Thoracic aorta (tissue), 2 donors: Measurements from ENCODE around the gene INTU. TPM values are rescaled to one million over a fixed set of nuclear protein-coding genes. Genes with fewer than 3 reads are reported as not detected.
A peak's percentile ranks its signal among the peaks of the same experiment; 100 is the strongest.

Experiments
- ATAC-seq: fragments of 150-250 bp; one replicate; pipeline ENCODE4 v1.8.0; 2017; ENCODE audit warnings: low read depth; ENCODE audit not compliant: insufficient number of reproducible peaks, low FRiP score
- DNase-seq: peaks from one replicate; pipeline ENCODE4 v3.0.0-alpha.2; 2020; ENCODE audit warnings: low spot score
- H3K27ac ChIP-seq, 2 donors: fragments of 200-600 bp; sonication (generic); 1 replicate in 1 of 2; 2 replicates in 1 of 2; pipeline ENCODE4 v1.5.1; 2016; ENCODE audit warnings: mild to moderate bottlenecking in 2 of 2, moderate library complexity in 2 of 2
- H3K27me3 ChIP-seq: fragments of 200-600 bp; sonication (generic); replicated peaks from 2 replicates; pipeline ENCODE4 v1.6.0; 2016; ENCODE audit warnings: mild to moderate bottlenecking; ENCODE audit not compliant: insufficient read depth
- H3K36me3 ChIP-seq: fragments of 200-600 bp; sonication (generic); one replicate; pipeline ENCODE4 v1.5.1; 2016
- H3K4me1 ChIP-seq, 2 donors: fragments of 200-600 bp; sonication (generic); 1 replicate in 1 of 2; 2 replicates in 1 of 2; pipeline versions ENCODE4 v1.5.1 to v1.6.0; 2016; ENCODE audit warnings: low read depth in 2 of 2, mild to moderate bottlenecking in 1 of 2; ENCODE audit not compliant: control insufficient read depth in 1 of 2
- H3K4me3 ChIP-seq: fragments of 200-600 bp; sonication (generic); 2 replicates; pipeline ENCODE4 v1.5.1; 2016; ENCODE audit warnings: mild to moderate bottlenecking
- H3K9me3 ChIP-seq: fragments of 200-600 bp; sonication (generic); 2 replicates; pipeline ENCODE4 v1.5.1; 2016
- total RNA-seq, 2 donors: library from RNA; depleted of rRNA; stranded (reverse); fragments of >200 nt; gene quantifications; one replicate each; pipeline versions ENCODE4 v1.1.0 to v1.2.3, GENCODE V29; 2016
- TF ChIP-seq, protein P1 (sequence below): fragments of 200-600 bp; sonication (generic); IDR thresholded peaks from one replicate; pipeline ENCODE4 v1.5.1; 2019; ENCODE audit warnings: antibody characterized with exemption

Gene INTU
- total RNA-seq, 2 donors from 2014 or later = 11.0 to 16.6 TPM

DNA sequence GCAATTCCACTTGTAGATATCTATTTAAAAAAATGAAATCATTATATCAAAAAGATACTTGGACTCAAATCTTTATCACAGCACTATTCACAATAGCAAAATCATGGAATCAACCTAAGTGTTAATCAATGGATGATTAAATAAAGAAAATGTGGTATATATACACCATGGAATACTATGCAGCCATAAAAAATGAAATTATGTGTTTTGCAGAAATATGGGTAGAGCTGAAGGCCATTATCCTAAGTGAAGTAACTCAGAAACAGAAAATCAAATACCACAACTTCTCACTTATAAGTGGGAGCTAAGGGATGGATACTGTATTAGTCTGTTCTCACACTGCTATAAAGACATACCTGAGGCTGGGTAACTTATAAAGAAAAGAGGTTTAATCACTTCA lies 14.3 kb upstream of the INTU start:
- Histone ChIP-seq H3K4me3 (no peak overlapping the region), H3K36me3 (no peaks in the 10 kb centered on the region), H3K4me1 (no peaks in the 10 kb centered on the region), H3K27ac (no peak overlapping the region), H3K27me3 (no peaks in the 10 kb centered on the region), H3K9me3 (no peaks in the 10 kb centered on the region)
- no peak for DNase-seq
- TF ChIP-seq, protein P1, sequence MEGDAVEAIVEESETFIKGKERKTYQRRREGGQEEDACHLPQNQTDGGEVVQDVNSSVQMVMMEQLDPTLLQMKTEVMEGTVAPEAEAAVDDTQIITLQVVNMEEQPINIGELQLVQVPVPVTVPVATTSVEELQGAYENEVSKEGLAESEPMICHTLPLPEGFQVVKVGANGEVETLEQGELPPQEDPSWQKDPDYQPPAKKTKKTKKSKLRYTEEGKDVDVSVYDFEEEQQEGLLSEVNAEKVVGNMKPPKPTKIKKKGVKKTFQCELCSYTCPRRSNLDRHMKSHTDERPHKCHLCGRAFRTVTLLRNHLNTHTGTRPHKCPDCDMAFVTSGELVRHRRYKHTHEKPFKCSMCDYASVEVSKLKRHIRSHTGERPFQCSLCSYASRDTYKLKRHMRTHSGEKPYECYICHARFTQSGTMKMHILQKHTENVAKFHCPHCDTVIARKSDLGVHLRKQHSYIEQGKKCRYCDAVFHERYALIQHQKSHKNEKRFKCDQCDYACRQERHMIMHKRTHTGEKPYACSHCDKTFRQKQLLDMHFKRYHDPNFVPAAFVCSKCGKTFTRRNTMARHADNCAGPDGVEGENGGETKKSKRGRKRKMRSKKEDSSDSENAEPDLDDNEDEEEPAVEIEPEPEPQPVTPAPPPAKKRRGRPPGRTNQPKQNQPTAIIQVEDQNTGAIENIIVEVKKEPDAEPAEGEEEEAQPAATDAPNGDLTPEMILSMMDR = no peak
- no peak for ATAC-seq

DNA sequence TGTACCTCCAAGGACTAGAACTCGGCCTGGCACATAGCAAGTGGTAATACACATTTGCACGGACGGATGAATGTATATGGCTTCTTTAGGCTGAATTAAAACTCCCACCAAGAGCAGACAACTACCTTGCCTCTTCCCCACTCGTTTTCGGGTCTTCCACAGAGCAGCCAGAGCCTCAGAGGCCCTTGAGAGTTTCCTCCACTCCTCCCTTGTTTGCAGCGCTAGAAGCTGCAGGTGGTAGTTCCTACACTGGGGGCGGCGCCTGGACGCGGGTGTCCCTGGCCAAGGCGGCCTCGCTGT lies 10.2 kb upstream of the INTU start:
- TF ChIP-seq, protein P1 = no peak
- no peaks in the 10 kb centered on the region for H3K36me3 ChIP-seq
- H3K4me1 ChIP-seq = no peaks in the 10 kb centered on the region
- peak overlapping the region in 1 of 2 donors; percentile 72 for H3K27ac ChIP-seq
- H3K4me3 ChIP-seq = peak overlapping the region; percentile 89
- no peak for ATAC-seq
- DNase-seq = no peak
- no peaks in the 10 kb centered on the region for H3K9me3 ChIP-seq
- H3K27me3 ChIP-seq = no peaks in the 10 kb centered on the region

DNA sequence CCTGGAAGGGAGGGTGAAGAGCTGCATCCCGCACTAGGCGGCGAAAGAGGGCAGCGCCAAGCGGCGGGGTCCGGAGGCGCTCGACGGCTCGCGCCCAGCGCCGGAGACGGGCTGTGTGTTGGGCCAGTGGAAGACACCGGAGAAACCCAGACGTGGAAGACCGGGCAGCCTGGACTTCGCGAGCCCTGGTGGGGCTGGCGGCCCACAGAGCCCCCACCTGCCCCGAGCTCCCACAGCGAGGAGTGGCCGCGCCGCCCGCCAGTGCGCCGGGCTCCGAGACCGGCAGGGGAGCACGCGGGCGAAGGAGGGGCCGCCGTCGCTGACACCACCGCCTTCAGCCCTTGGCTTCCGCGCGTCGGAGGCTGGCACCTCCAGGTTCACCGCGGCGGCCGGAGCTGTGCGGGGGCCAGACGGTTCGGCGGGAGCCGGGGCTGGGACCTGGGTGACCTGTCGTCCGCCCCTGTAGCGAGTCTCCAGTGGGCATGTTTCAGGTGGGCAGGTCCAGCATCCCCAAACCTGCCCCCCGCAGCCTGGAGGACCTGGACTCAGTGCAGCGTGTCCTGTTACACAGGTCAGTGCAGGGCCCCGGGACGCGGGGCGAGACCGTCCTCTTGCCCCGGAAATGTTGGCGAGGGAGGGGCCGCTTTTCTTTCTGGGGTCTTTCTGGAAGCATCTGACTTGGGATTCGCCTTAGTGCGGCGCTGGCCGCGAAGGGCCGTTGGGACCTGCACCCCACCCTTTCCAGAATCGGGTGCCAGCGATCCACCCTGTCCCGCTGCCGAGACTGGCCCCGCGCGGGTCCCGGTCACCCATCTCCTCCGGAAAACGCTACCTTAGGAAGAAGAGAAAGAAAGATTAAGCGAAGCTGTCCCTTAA lies 9.6 kb upstream of the INTU start:
- no peaks in the 10 kb centered on the region for H3K4me1 ChIP-seq
- no peaks in the 10 kb centered on the region for H3K36me3 ChIP-seq
- no peak for DNase-seq
- peak overlapping the region; percentile 89 for H3K4me3 ChIP-seq
- H3K27ac ChIP-seq = peak overlapping the region; percentile 50 to 72
- peak; percentile 38 for ATAC-seq
- H3K9me3 ChIP-seq = no peaks in the 10 kb centered on the region
- TF ChIP-seq, protein P1 = peak; percentile 42
- H3K27me3 ChIP-seq = no peaks in the 10 kb centered on the region

DNA sequence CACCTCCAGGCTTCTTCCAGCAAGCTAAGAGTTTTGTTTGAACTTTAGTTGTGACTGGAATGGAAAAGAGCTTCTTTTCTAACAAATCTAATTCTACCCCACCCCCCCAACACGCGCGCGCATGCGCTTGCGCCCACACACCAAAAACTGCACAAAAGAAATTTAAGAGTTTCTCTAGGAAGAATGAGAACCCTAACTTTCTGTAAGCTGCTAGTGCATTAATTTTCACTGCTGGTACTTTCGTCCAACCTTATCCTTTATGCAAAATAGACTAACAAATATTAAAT lies 9.0 kb upstream of the INTU start:
- ATAC-seq = no peak
- TF ChIP-seq, protein P1 = no peak
- no peak for DNase-seq
- no peaks in the 10 kb centered on the region for H3K9me3 ChIP-seq
- H3K4me3 ChIP-seq = peak overlapping the region; percentile 89
- H3K27ac ChIP-seq = peak overlapping the region; percentile 50 to 72
- no peaks in the 10 kb centered on the region for H3K36me3 ChIP-seq
- H3K4me1 ChIP-seq = no peaks in the 10 kb centered on the region
- H3K27me3 ChIP-seq = no peaks in the 10 kb centered on the region

DNA sequence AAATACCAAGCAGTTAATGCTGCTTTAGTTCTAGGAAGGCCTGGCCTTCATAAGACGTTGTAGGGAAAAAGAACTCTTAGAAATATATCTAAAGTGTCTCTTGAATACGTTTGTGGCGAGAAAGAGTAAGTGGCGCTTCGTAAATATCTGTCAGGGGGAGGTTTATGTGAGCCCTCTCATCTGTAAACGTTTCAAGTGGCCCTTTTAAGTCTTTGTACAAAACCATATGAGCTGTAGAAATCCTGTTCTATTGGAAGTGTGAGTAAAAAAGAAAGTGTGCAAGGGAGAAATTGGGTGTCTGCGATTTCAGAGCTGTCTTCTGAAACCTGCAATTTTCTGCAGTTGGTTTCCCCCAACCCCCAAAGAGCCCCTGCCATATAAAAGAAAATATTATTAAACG lies 8.6 kb upstream of the INTU start:
- Histone ChIP-seq H3K36me3 (no peaks in the 10 kb centered on the region), H3K27ac (peak overlapping the region in 1 of 2 donors; percentile 50), H3K9me3 (no peaks in the 10 kb centered on the region), H3K27me3 (no peaks in the 10 kb centered on the region), H3K4me1 (no peaks in the 10 kb centered on the region), H3K4me3 (peak overlapping the region; percentile 89)
- no peak for ATAC-seq
- TF ChIP-seq, protein P1 = no peak
- DNase-seq = no peak
